HEK293 (cell line): ENCODE results near the gene INCA1.

Source experiments
- CTCF ChIA-PET: fragments of 350-600 bp; formaldehyde crosslinking; extraction: SDS; loops from one replicate; lab custom pipeline; 2021; ENCODE audit warnings: antibody characterized with exemption; lab: Yijun Ruan, JAX
- POLR2A ChIA-PET: fragments of 300-600 bp; formaldehyde crosslinking; extraction: SDS; loops from one replicate; lab custom pipeline; 2020; ENCODE audit warnings: antibody characterized with exemption, inconsistent platforms; lab: Yijun Ruan, JAX
- H3K27ac ChIP-seq: fragments of 200-500 bp; sonication (Bioruptor generic); 2 replicates; pipeline ENCODE4 v1.5.1; 2014; ENCODE audit warnings: low read depth, low read length, control low read depth, inconsistent platforms; ENCODE audit errors: extremely low read depth
- H3K36me3 ChIP-seq, 2 experiments: fragments of 200-500 bp in 1 of 2; sonication (Bioruptor generic) in 1 of 2; 1 replicate in 1 of 2; 2 replicates in 1 of 2; pipeline ENCODE4 v1.5.1; 2014 to 2017; ENCODE audit warnings: inconsistent platforms in 2 of 2, low read length in 2 of 2; ENCODE audit not compliant: control insufficient read depth in 2 of 2, insufficient read depth in 1 of 2
- H3K4me1 ChIP-seq: fragments of 200-500 bp; sonication (Bioruptor generic); 2 replicates; pipeline ENCODE4 v1.5.1; 2014; ENCODE audit warnings: mild to moderate bottlenecking, low read length, inconsistent platforms; ENCODE audit not compliant: control insufficient read depth, insufficient read depth
- H3K4me3 ChIP-seq: 2 replicates; pipeline ENCODE4 v1.5.1; 2011; ENCODE audit warnings: low read depth, mild to moderate bottlenecking, control low read depth, low read length, moderate library complexity
- H3K9me3 ChIP-seq: fragments of 200-500 bp; sonication (Bioruptor generic); 2 replicates; pipeline ENCODE4 v1.5.1; 2014; ENCODE audit warnings: low read depth, low read length, inconsistent platforms; ENCODE audit not compliant: control insufficient read depth, insufficient read depth
- KLF8 ChIP-seq: fragments of 450-650 bp; formaldehyde crosslinking; IDR thresholded peaks from 2 replicates; pipeline ENCODE4 v1.5.1; 2016; ENCODE audit warnings: missing biosample characterization, missing genetic modification characterization
- REPIN1 ChIP-seq: fragments of 450-650 bp; formaldehyde crosslinking; IDR thresholded peaks from 2 replicates; pipeline ENCODE4 v1.5.1; 2017; ENCODE audit warnings: missing biosample characterization, missing genetic modification characterization, low read depth
- SCRT1 ChIP-seq: fragments of 450-650 bp; formaldehyde crosslinking; IDR thresholded peaks from 2 replicates; pipeline ENCODE4 v1.5.1; 2016; ENCODE audit warnings: missing biosample characterization, missing genetic modification characterization, borderline replicate concordance
- SCRT2 ChIP-seq: fragments of 450-650 bp; formaldehyde crosslinking; IDR thresholded peaks from 2 replicates; pipeline ENCODE4 v1.5.1; 2016; ENCODE audit warnings: missing biosample characterization, missing genetic modification characterization
- SP7 ChIP-seq: fragments of 450-650 bp; formaldehyde crosslinking; IDR thresholded peaks from 2 replicates; pipeline ENCODE4 v1.5.1; 2016; ENCODE audit warnings: missing biosample characterization, missing genetic modification characterization
- ZEB2 ChIP-seq: fragments of 450-650 bp; formaldehyde crosslinking; IDR thresholded peaks from 2 replicates; pipeline ENCODE4 v1.5.1; 2016; ENCODE audit warnings: missing biosample characterization, missing genetic modification characterization
- ZIC2 ChIP-seq: fragments of 450-650 bp; formaldehyde crosslinking; IDR thresholded peaks from 2 replicates; pipeline ENCODE4 v1.5.1; 2016; ENCODE audit warnings: missing biosample characterization, missing genetic modification characterization
- ZNF112 ChIP-seq: fragments of 450-650 bp; formaldehyde crosslinking; IDR thresholded peaks from 2 replicates; pipeline ENCODE4 v1.5.0; 2017; ENCODE audit warnings: missing biosample characterization, missing genetic modification characterization
- ZNF133 ChIP-seq: fragments of 450-650 bp; formaldehyde crosslinking; IDR thresholded peaks from 2 replicates; pipeline ENCODE4 v1.5.1; 2016; ENCODE audit warnings: missing biosample characterization, missing genetic modification characterization
- ZNF138 ChIP-seq: fragments of 450-650 bp; formaldehyde crosslinking; IDR thresholded peaks from 2 replicates; pipeline ENCODE4 v1.5.1; 2016; ENCODE audit warnings: missing biosample characterization, missing genetic modification characterization, borderline replicate concordance
- ZNF140 ChIP-seq: fragments of 450-650 bp; formaldehyde crosslinking; IDR thresholded peaks from 2 replicates; pipeline ENCODE4 v1.5.1; 2016; ENCODE audit warnings: missing biosample characterization, missing genetic modification characterization
- ZNF175 ChIP-seq: fragments of 450-650 bp; formaldehyde crosslinking; IDR thresholded peaks from 2 replicates; pipeline ENCODE4 v1.5.1; 2016; ENCODE audit warnings: missing biosample characterization, missing genetic modification characterization
- ZNF19 ChIP-seq: fragments of 450-650 bp; formaldehyde crosslinking; IDR thresholded peaks from 2 replicates; pipeline ENCODE4; 2016; ENCODE audit warnings: missing biosample characterization, missing genetic modification characterization, low read depth
- ZNF341 ChIP-seq: fragments of 450-650 bp; formaldehyde crosslinking; IDR thresholded peaks from 2 replicates; pipeline ENCODE4; 2016; ENCODE audit warnings: low read depth, missing biosample characterization, missing genetic modification characterization
- ZNF350 ChIP-seq: fragments of 450-650 bp; formaldehyde crosslinking; IDR thresholded peaks from 2 replicates; pipeline ENCODE4 v1.5.0; 2017; ENCODE audit warnings: missing biosample characterization, mild to moderate bottlenecking, missing genetic modification characterization
- ZNF501 ChIP-seq: fragments of 450-650 bp; formaldehyde crosslinking; IDR thresholded peaks from 2 replicates; pipeline ENCODE4 v1.5.1; 2016; ENCODE audit warnings: missing biosample characterization, missing genetic modification characterization
- ZNF548 ChIP-seq: fragments of 450-650 bp; formaldehyde crosslinking; IDR thresholded peaks from 2 replicates; pipeline ENCODE4 v1.5.1; 2016; ENCODE audit warnings: missing biosample characterization, missing genetic modification characterization
- ZNF549 ChIP-seq: fragments of 450-650 bp; IDR thresholded peaks from 2 replicates; pipeline ENCODE4 v1.5.1; 2018; ENCODE audit warnings: missing biosample characterization, missing genetic modification characterization, mild to moderate bottlenecking, inconsistent platforms, moderate library complexity
- ZNF558 ChIP-seq: fragments of 450-650 bp; formaldehyde crosslinking; IDR thresholded peaks from 2 replicates; pipeline ENCODE4 v1.5.1; 2016; ENCODE audit warnings: missing biosample characterization, missing genetic modification characterization
- ZNF596 ChIP-seq: fragments of 450-650 bp; IDR thresholded peaks from 2 replicates; pipeline ENCODE4 v1.5.0; 2018; ENCODE audit warnings: missing biosample characterization, mild to moderate bottlenecking, missing genetic modification characterization, moderate library complexity
- ZNF623 ChIP-seq: fragments of 450-650 bp; formaldehyde crosslinking; IDR thresholded peaks from 2 replicates; pipeline ENCODE4 v1.5.1; 2016; ENCODE audit warnings: missing biosample characterization, missing genetic modification characterization
- ZNF624 ChIP-seq: fragments of 450-650 bp; formaldehyde crosslinking; IDR thresholded peaks from 2 replicates; pipeline ENCODE4 v1.5.1; 2017; ENCODE audit warnings: missing biosample characterization, missing genetic modification characterization
- ZNF626 ChIP-seq: fragments of 450-650 bp; sonication (Bioruptor Pico); formaldehyde crosslinking; IDR thresholded peaks from 2 replicates; pipeline ENCODE4 v1.5.1; 2018; ENCODE audit warnings: missing biosample characterization, missing genetic modification characterization, inconsistent platforms
- ZNF645 ChIP-seq: fragments of 450-650 bp; formaldehyde crosslinking; IDR thresholded peaks from 2 replicates; pipeline ENCODE4; 2016; ENCODE audit warnings: missing biosample characterization, missing genetic modification characterization
- ZNF670 ChIP-seq: fragments of 450-650 bp; formaldehyde crosslinking; IDR thresholded peaks from 2 replicates; pipeline ENCODE4 v1.5.1; 2016; ENCODE audit warnings: missing biosample characterization, missing genetic modification characterization, low read depth
- ZNF747 ChIP-seq: fragments of 450-650 bp; formaldehyde crosslinking; IDR thresholded peaks from 2 replicates; pipeline ENCODE4 v1.5.1; 2016; ENCODE audit warnings: missing biosample characterization, missing genetic modification characterization
- ZSCAN30 ChIP-seq: fragments of 450-650 bp; IDR thresholded peaks from 2 replicates; pipeline ENCODE4 v1.5.1; 2018; ENCODE audit warnings: missing biosample characterization, mild to moderate bottlenecking, missing genetic modification characterization, moderate library complexity
- TF ChIP-seq, protein P1 (sequence below): fragments of 450-650 bp; formaldehyde crosslinking; IDR thresholded peaks from 2 replicates; pipeline ENCODE4 v1.5.1; 2017; ENCODE audit warnings: missing biosample characterization, missing genetic modification characterization
- TF ChIP-seq, protein P2 (sequence below): fragments of 450-650 bp; formaldehyde crosslinking; IDR thresholded peaks from 2 replicates; pipeline ENCODE4 v1.5.1; 2017; ENCODE audit warnings: missing biosample characterization, missing genetic modification characterization

The INCA1 gene

GRCh38 chr17:5044630-5045029 is 47.3 kb upstream of the INCA1 start:
- H3K27ac ChIP-seq = no peak overlapping the region
- H3K4me3 ChIP-seq = no peak overlapping the region
- H3K36me3 ChIP-seq = no peaks in the 10 kb centered on the region
- H3K9me3 ChIP-seq = no peaks in the 10 kb centered on the region
- no peak for TF ChIP-seq ZNF501
- TF ChIP-seq ZNF747 (tag by site-specific recombination) = no peak
- TF ChIP-seq ZNF341 (tag by site-specific recombination) = no peak
- no peak for TF ChIP-seq ZNF670
- TF ChIP-seq SP7 = no peak
- no peak for TF ChIP-seq ZNF645 (tag by site-specific recombination)
- TF ChIP-seq ZNF596 (tag by site-specific recombination) = no peak
- no peak for TF ChIP-seq ZNF138 (tag by site-specific recombination)
- TF ChIP-seq, protein P1, sequence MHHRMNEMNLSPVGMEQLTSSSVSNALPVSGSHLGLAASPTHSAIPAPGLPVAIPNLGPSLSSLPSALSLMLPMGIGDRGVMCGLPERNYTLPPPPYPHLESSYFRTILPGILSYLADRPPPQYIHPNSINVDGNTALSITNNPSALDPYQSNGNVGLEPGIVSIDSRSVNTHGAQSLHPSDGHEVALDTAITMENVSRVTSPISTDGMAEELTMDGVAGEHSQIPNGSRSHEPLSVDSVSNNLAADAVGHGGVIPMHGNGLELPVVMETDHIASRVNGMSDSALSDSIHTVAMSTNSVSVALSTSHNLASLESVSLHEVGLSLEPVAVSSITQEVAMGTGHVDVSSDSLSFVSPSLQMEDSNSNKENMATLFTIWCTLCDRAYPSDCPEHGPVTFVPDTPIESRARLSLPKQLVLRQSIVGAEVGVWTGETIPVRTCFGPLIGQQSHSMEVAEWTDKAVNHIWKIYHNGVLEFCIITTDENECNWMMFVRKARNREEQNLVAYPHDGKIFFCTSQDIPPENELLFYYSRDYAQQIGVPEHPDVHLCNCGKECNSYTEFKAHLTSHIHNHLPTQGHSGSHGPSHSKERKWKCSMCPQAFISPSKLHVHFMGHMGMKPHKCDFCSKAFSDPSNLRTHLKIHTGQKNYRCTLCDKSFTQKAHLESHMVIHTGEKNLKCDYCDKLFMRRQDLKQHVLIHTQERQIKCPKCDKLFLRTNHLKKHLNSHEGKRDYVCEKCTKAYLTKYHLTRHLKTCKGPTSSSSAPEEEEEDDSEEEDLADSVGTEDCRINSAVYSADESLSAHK (tag by site-specific recombination) = no peak
- no peak for TF ChIP-seq ZNF112
- no peak for TF ChIP-seq SCRT2 (tag by site-specific recombination)
- ChIA-PET CTCF (interaction anchor here (0.7 to 1.2 kb wide), 3 partner anchors 11 to 135 kb away, joined by 3 read pairs; no protein-coding TSS in a partner anchor), POLR2A (interaction anchor here (0.5 kb wide), 1 partner anchor 410 kb away, joined by 3 read pairs; no protein-coding TSS in a partner anchor)
- H3K4me1 ChIP-seq = no peaks in the 10 kb centered on the region

- Histone ChIP-seq H3K36me3 (no peaks in the 10 kb centered on the region), H3K4me1 (no peaks in the 10 kb centered on the region), H3K27ac (no peak overlapping the region), H3K4me3 (no peak overlapping the region), H3K9me3 (no peaks in the 10 kb centered on the region)
- CTCF ChIA-PET = interaction anchor here (0.7 kb wide), 1 partner anchor 92 kb away, joined by 3 read pairs; no protein-coding TSS in a partner anchor
- POLR2A ChIA-PET = no interaction called here
- no peak for TF ChIP-seq ZNF623 (tag by site-specific recombination)
- no peak for TF ChIP-seq ZEB2
- no peak for TF ChIP-seq SCRT1 (tag by site-specific recombination)
- TF ChIP-seq ZNF548 = no peak
- TF ChIP-seq ZNF626 = no peak
- no peak for TF ChIP-seq ZNF19
- TF ChIP-seq ZNF558 (tag by site-specific recombination) = no peak
- no peak for TF ChIP-seq ZSCAN30 (tag by site-specific recombination)
- TF ChIP-seq ZNF549 (tag by site-specific recombination) = no peak
- no peak for TF ChIP-seq KLF8 (tag by site-specific recombination)
- TF ChIP-seq SCRT2 (tag by site-specific recombination) = no peak
- no peak for TF ChIP-seq ZNF350
- TF ChIP-seq REPIN1 = no peak
- TF ChIP-seq ZIC2 (tag by site-specific recombination) = no peak
- no peak for TF ChIP-seq ZNF140
- TF ChIP-seq, protein P2, sequence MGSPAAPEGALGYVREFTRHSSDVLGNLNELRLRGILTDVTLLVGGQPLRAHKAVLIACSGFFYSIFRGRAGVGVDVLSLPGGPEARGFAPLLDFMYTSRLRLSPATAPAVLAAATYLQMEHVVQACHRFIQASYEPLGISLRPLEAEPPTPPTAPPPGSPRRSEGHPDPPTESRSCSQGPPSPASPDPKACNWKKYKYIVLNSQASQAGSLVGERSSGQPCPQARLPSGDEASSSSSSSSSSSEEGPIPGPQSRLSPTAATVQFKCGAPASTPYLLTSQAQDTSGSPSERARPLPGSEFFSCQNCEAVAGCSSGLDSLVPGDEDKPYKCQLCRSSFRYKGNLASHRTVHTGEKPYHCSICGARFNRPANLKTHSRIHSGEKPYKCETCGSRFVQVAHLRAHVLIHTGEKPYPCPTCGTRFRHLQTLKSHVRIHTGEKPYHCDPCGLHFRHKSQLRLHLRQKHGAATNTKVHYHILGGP (tag by site-specific recombination) = no peak
- TF ChIP-seq ZNF133 (tag by site-specific recombination) = no peak
- TF ChIP-seq ZNF175 = no peak
- TF ChIP-seq ZNF624 = no peak
These were observed 46.2 kb upstream of the INCA1 start for GRCh38 chr17:5043524-5043923.
